ENCODE data around the gene ULK4.

The ULK4 gene

DNA sequence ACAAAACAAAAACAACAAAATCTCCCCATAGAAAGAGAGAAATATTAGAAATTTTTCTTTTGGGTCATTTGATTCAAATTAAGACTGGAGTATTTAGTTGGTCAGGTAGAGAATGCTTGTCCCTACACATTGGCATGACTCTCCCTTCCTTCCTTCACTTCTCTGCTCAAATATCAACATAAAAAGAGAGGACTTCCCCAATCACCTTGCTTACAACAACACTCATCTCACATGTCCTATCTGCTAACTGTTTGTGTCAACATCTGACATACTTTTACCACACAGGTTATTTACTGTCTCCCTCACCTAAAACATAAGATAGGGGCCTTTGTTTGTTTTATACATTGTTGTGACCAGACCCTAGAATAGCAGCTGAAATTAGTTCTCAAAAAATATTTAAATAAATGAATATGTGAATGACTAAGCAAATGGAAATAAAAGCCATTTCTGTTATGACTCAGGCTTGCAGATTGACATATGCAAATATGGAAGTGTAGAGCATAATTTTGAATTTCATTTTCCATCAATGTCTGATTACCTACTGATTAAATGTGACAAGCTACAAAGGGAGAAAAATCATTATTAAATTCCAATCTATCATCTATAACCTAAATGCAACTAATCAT lies 457.8 kb downstream of the ULK4 start:
- Histone ChIP-seq H3K9ac (ENCODE audit: low read length in 2 of 2) (no peak overlapping the region), H3K27me3 (ENCODE audit: control insufficient read depth in 1 of 2, insufficient read depth in 2 of 2, low read length in 2 of 2) (no peaks in the 10 kb centered on the region), H3K9me3 (ENCODE audit: control insufficient read depth in 2 of 2, low read length in 2 of 2) (no peaks in the 10 kb centered on the region), H3K4me1 (ENCODE audit: control insufficient read depth, insufficient read depth, low read length) (no peaks in the 10 kb centered on the region), H3K27ac (ENCODE audit: low read length) (no peak overlapping the region), H3K4me3 (ENCODE audit: low read length in 2 of 2) (no peak overlapping the region), H3K36me3 (ENCODE audit: control insufficient read depth in 2 of 2, insufficient read depth in 2 of 2, low read length in 2 of 2) (no peaks in the 10 kb centered on the region)

DNA sequence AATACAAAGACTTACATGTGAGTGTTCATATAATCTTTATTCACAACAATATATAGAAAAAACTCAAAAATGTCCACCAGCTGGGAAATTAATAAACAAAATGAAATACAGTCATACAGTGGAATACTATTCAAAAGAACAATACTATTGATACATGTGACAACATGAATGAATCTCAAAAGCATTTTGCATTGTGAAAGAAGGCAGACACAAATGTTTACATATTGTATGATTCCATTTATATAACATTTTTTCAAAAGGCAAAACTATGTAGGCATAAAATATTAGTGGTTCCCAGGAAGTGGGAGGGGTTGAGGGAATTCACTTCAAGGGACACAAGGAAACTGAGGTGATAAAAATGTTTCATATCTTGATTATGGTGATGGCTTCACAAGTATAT lies 459.4 kb downstream of the ULK4 start:
- Histone ChIP-seq H3K9me3 (ENCODE audit: control insufficient read depth in 2 of 2, low read length in 2 of 2) (no peaks in the 10 kb centered on the region), H3K4me3 (ENCODE audit: low read length in 2 of 2) (no peak overlapping the region), H3K36me3 (ENCODE audit: control insufficient read depth in 2 of 2, insufficient read depth in 2 of 2, low read length in 2 of 2) (no peaks in the 10 kb centered on the region), H3K27me3 (ENCODE audit: control insufficient read depth in 1 of 2, insufficient read depth in 2 of 2, low read length in 2 of 2) (no peaks in the 10 kb centered on the region), H3K27ac (ENCODE audit: low read length) (no peak overlapping the region), H3K9ac (ENCODE audit: low read length in 2 of 2) (no peak overlapping the region), H3K4me1 (ENCODE audit: control insufficient read depth, insufficient read depth, low read length) (no peaks in the 10 kb centered on the region)

DNA sequence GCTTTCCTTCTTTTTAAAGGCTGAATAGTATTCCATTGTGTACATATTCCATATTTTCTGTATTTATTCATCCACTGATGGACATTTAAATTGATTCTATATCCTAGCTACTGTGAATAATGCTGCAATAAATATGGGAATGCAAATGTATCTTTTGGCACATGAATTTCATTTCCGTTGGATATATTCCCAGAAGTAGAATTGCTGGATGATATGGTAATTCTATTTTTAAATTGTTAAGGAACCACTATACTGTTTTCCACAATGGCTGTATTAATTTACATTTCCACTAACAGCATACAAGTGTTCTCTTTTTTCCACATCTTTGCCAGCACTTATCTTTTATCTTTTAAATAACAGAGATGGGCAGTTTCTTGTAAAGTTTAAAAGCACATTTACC lies 459.9 kb downstream of the ULK4 start:
- Histone ChIP-seq H3K4me1 (ENCODE audit: control insufficient read depth, insufficient read depth, low read length) (no peaks in the 10 kb centered on the region), H3K27me3 (ENCODE audit: control insufficient read depth in 1 of 2, insufficient read depth in 2 of 2, low read length in 2 of 2) (no peaks in the 10 kb centered on the region), H3K9me3 (ENCODE audit: control insufficient read depth in 2 of 2, low read length in 2 of 2) (no peaks in the 10 kb centered on the region), H3K9ac (ENCODE audit: low read length in 2 of 2) (no peak overlapping the region), H3K36me3 (ENCODE audit: control insufficient read depth in 2 of 2, insufficient read depth in 2 of 2, low read length in 2 of 2) (no peaks in the 10 kb centered on the region), H3K4me3 (ENCODE audit: low read length in 2 of 2) (no peak overlapping the region), H3K27ac (ENCODE audit: low read length) (no peak overlapping the region)

DNA sequence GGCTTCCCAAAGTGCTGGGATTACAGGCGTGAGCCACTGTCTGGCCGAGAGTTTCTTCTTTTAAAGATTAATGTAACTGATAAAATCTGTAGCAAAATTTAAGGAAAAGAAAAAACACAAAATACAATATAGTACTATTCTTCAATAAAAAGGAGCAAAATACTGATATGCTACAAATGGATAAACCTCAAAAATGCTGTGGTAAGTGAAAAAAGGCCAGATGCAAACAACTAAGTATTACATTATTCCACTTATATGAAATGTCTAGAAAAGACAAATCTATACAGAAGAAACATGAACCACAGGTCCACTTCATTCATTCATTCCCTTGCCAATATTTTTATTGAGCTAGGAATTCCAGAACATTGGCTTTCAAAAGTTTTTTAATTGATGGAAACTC lies 463.1 kb downstream of the ULK4 start:
- no peaks in the 10 kb centered on the region for H3K36me3 ChIP-seq (ENCODE audit: control insufficient read depth in 2 of 2, insufficient read depth in 2 of 2, low read length in 2 of 2)
- H3K27ac ChIP-seq (ENCODE audit: low read length) = no peak overlapping the region
- H3K27me3 ChIP-seq (ENCODE audit: control insufficient read depth in 1 of 2, insufficient read depth in 2 of 2, low read length in 2 of 2) = no peaks in the 10 kb centered on the region
- H3K9ac ChIP-seq (ENCODE audit: low read length in 2 of 2) = no peak overlapping the region
- H3K4me3 ChIP-seq (ENCODE audit: low read length in 2 of 2) = no peak overlapping the region
- H3K4me1 ChIP-seq (ENCODE audit: control insufficient read depth, insufficient read depth, low read length) = no peaks in the 10 kb centered on the region
- H3K9me3 ChIP-seq (ENCODE audit: control insufficient read depth in 2 of 2, low read length in 2 of 2) = no peaks in the 10 kb centered on the region

DNA sequence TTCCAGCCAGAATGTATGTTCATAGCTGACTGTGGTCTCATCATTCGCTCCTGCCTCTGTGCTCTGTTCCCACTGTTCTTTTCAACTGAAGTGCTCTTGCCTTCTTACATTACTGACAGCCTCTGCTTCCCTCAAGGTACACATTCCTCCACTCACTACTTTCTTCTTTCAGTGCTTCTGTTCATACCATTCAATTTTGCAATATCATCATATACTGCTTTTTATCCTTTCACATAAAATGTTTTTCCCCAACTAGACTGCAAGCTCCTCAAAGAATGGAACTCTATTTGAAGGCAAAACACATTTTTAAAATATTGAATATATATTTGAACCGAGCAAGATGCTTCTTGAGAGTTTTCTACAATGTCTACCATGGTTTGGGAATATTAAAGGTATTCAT lies 471.5 kb downstream of the ULK4 start:
- no peak overlapping the region for H3K27ac ChIP-seq (ENCODE audit: low read length)
- no peaks in the 10 kb centered on the region for H3K36me3 ChIP-seq (ENCODE audit: control insufficient read depth in 2 of 2, insufficient read depth in 2 of 2, low read length in 2 of 2)
- no peak overlapping the region for H3K4me3 ChIP-seq (ENCODE audit: low read length in 2 of 2)
- H3K4me1 ChIP-seq (ENCODE audit: control insufficient read depth, insufficient read depth, low read length) = no peaks in the 10 kb centered on the region
- no peaks in the 10 kb centered on the region for H3K9me3 ChIP-seq (ENCODE audit: control insufficient read depth in 2 of 2, low read length in 2 of 2)
- H3K9ac ChIP-seq (ENCODE audit: low read length in 2 of 2) = no peak overlapping the region
- no peaks in the 10 kb centered on the region for H3K27me3 ChIP-seq (ENCODE audit: control insufficient read depth in 1 of 2, insufficient read depth in 2 of 2, low read length in 2 of 2)

DNA sequence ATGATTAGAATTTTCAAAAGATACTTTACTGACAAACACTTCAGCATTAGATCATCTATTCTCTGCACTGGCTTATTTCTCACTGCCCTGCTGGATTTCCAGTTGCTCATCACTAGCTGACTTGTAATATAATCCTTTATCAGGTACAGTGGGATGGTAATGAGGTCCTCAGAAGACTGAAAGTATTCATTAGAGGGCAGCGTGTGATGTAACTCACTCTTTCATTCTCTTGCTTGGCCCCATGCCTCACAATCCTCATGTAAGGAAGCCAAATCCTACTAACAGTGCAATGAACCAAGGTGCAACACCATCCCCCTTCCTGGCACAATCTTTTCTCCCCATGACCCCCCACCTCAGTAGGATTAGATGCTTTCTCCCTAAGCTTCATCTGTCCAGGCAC lies 472.7 kb downstream of the ULK4 start:
- Histone ChIP-seq H3K36me3 (ENCODE audit: control insufficient read depth in 2 of 2, insufficient read depth in 2 of 2, low read length in 2 of 2) (no peaks in the 10 kb centered on the region), H3K9ac (ENCODE audit: low read length in 2 of 2) (no peak overlapping the region), H3K27ac (ENCODE audit: low read length) (no peak overlapping the region), H3K27me3 (ENCODE audit: control insufficient read depth in 1 of 2, insufficient read depth in 2 of 2, low read length in 2 of 2) (no peaks in the 10 kb centered on the region), H3K4me1 (ENCODE audit: control insufficient read depth, insufficient read depth, low read length) (no peaks in the 10 kb centered on the region), H3K9me3 (ENCODE audit: control insufficient read depth in 2 of 2, low read length in 2 of 2) (no peaks in the 10 kb centered on the region), H3K4me3 (ENCODE audit: low read length in 2 of 2) (no peak overlapping the region)

DNA sequence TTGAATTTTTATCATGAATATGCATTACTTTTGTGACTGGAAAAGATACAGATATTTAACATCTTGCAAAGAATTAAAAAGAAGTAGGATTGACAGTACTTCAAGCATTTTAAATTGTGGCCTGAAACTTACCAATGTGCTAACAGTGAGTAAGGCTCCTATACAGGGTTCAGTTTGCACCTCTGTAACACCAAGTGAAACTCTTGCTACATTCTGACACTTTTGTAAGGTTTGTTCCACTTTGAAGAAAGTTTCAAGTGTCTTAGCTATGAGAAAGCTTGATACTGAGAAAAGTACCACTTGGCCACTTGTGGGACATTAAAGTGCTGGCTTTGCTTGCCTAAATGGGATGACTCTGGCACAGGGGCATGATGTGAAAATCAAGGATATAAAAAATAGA lies 473.4 kb downstream of the ULK4 start:
- H3K36me3 ChIP-seq (ENCODE audit: control insufficient read depth in 2 of 2, insufficient read depth in 2 of 2, low read length in 2 of 2) = no peaks in the 10 kb centered on the region
- no peak overlapping the region for H3K9ac ChIP-seq (ENCODE audit: low read length in 2 of 2)
- no peaks in the 10 kb centered on the region for H3K4me1 ChIP-seq (ENCODE audit: control insufficient read depth, insufficient read depth, low read length)
- H3K4me3 ChIP-seq (ENCODE audit: low read length in 2 of 2) = no peak overlapping the region
- no peaks in the 10 kb centered on the region for H3K27me3 ChIP-seq (ENCODE audit: control insufficient read depth in 1 of 2, insufficient read depth in 2 of 2, low read length in 2 of 2)
- H3K9me3 ChIP-seq (ENCODE audit: control insufficient read depth in 2 of 2, low read length in 2 of 2) = peaks cover 0 to 2% of the 10 kb centered on the region in 2 donors
- no peak overlapping the region for H3K27ac ChIP-seq (ENCODE audit: low read length)

DNA sequence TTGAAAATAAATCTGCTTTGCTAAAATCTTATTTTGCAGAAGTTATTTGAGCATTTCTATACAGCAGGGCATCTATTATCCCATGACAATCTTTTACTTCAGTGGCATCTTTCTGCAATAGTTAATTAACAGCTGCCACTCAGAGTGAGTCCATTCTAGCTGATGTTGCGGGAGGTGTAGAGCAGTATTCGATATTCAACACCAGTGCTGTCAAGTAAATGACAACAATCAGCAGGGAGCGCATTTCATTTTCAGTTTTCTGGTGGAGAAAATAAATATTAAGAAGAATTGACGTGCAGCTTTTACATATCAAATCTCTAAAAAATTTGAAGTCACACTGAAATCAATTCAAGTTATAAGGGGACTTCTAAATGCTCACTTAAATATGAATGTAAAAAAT lies 476.4 kb downstream of the ULK4 start:
- Histone ChIP-seq H3K4me3 (ENCODE audit: low read length in 2 of 2) (no peak overlapping the region), H3K4me1 (ENCODE audit: control insufficient read depth, insufficient read depth, low read length) (no peaks in the 10 kb centered on the region), H3K27ac (ENCODE audit: low read length) (no peak overlapping the region), H3K27me3 (ENCODE audit: control insufficient read depth in 1 of 2, insufficient read depth in 2 of 2, low read length in 2 of 2) (no peaks in the 10 kb centered on the region), H3K36me3 (ENCODE audit: control insufficient read depth in 2 of 2, insufficient read depth in 2 of 2, low read length in 2 of 2) (no peaks in the 10 kb centered on the region), H3K9me3 (ENCODE audit: control insufficient read depth in 2 of 2, low read length in 2 of 2) (peaks cover 0 to 2% of the 10 kb centered on the region in 2 donors), H3K9ac (ENCODE audit: low read length in 2 of 2) (no peak overlapping the region)

DNA sequence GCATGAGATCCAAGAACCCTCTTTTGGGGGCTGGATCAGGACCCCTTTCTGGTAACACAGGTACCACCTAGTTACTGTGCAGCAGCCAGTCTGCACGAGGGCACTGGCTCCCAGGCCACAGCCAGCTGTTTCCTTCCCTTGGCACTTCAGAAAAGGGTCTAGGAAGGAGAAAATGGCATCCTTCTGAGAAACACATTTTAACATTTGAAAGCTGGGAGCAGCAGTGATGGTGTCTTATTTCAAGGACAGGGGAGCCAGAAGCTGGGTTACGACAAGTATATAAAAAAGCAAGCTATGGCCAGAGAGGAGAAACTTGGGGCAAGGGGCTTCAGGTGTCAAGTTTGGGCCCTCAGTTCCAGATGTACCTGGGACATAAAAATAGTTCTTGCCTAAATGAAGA lies 479.8 kb downstream of the ULK4 start:
- Histone ChIP-seq H3K4me3 (ENCODE audit: low read length in 2 of 2) (no peak overlapping the region), H3K27me3 (ENCODE audit: control insufficient read depth in 1 of 2, insufficient read depth in 2 of 2, low read length in 2 of 2) (no peaks in the 10 kb centered on the region), H3K4me1 (ENCODE audit: control insufficient read depth, insufficient read depth, low read length) (no peaks in the 10 kb centered on the region), H3K9ac (ENCODE audit: low read length in 2 of 2) (no peak overlapping the region), H3K27ac (ENCODE audit: low read length) (no peak overlapping the region), H3K36me3 (ENCODE audit: control insufficient read depth in 2 of 2, insufficient read depth in 2 of 2, low read length in 2 of 2) (no peaks in the 10 kb centered on the region), H3K9me3 (ENCODE audit: control insufficient read depth in 2 of 2, low read length in 2 of 2) (peaks cover 0 to 2% of the 10 kb centered on the region in 2 donors)

DNA sequence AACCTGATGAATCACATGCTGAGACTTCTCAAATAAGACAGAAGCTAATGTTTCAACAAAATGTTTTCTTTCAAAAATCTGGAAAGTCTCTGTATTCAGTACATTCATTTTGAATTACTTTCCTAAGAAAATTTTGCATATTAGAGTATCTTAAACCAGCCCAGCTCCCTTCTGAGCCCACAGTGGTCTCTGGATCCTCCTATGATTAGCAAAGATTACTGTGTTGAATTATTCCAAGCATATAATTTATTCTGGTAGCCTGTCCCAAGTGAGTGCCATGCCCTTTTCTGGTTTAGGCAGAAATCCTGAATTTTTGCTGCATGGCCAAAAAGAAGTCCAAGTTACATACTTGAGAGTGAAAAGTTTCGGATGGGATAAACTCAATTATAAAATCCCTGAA lies 483.6 kb downstream of the ULK4 start:
- H3K27me3 ChIP-seq (ENCODE audit: control insufficient read depth in 1 of 2, insufficient read depth in 2 of 2, low read length in 2 of 2) = no peaks in the 10 kb centered on the region
- H3K27ac ChIP-seq (ENCODE audit: low read length) = no peak overlapping the region
- no peaks in the 10 kb centered on the region for H3K4me1 ChIP-seq (ENCODE audit: control insufficient read depth, insufficient read depth, low read length)
- H3K9me3 ChIP-seq (ENCODE audit: control insufficient read depth in 2 of 2, low read length in 2 of 2) = peaks cover 0 to 5% of the 10 kb centered on the region in 2 donors
- H3K36me3 ChIP-seq (ENCODE audit: control insufficient read depth in 2 of 2, insufficient read depth in 2 of 2, low read length in 2 of 2) = no peaks in the 10 kb centered on the region
- no peak overlapping the region for H3K9ac ChIP-seq (ENCODE audit: low read length in 2 of 2)
- H3K4me3 ChIP-seq (ENCODE audit: low read length in 2 of 2) = no peak overlapping the region

DNA sequence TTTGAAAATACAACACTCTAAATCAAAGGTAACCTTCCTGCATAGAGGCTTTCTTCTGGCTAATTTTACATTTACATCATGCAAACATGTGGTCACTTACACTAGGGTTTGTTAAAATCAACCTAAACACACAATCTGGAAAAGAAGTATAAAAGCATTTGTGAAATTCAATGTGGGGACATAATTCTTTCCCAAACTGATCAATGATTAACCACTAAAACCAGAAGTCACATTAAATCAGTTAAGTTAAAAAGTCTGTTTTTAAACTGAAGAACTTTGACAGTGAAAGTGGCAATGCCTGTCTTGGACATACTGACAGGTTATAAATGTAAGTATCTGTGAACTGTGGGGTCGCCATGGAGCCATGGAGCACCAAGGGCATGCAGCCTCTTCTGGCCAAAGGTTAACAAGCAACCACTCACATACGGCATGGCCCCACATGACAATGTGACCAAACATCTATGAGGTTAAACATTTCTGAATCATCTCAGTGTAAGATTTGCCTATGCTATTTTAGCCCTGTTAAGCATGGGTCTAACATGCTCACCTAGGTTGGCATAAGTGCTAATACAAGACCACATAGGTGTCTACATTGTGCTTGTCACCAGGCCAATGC lies 484.4 kb downstream of the ULK4 start:
- no peak overlapping the region for H3K4me3 ChIP-seq (ENCODE audit: low read length in 2 of 2)
- H3K9me3 ChIP-seq (ENCODE audit: control insufficient read depth in 2 of 2, low read length in 2 of 2) = peaks cover 3 to 8% of the 10 kb centered on the region in 2 donors
- no peaks in the 10 kb centered on the region for H3K36me3 ChIP-seq (ENCODE audit: control insufficient read depth in 2 of 2, insufficient read depth in 2 of 2, low read length in 2 of 2)
- H3K9ac ChIP-seq (ENCODE audit: low read length in 2 of 2) = no peak overlapping the region
- H3K4me1 ChIP-seq (ENCODE audit: control insufficient read depth, insufficient read depth, low read length) = no peaks in the 10 kb centered on the region
- H3K27ac ChIP-seq (ENCODE audit: low read length) = no peak overlapping the region
- H3K27me3 ChIP-seq (ENCODE audit: control insufficient read depth in 1 of 2, insufficient read depth in 2 of 2, low read length in 2 of 2) = no peaks in the 10 kb centered on the region

Data from stomach smooth muscle (tissue), 2 donors.